GM18498 (cell line): ENCODE measurements around the gene IRAK1BP1.
"Not testable (repeated sequence)": the region's sequence is repeated elsewhere in the genome, so short reads cannot be mapped to it uniquely, and the experiment has no call there.

Source experiments
- ATAC-seq: cut with Tn5 transposase; IDR thresholded peaks from one replicate; pipeline ENCODE4 v1.9.1; 2021; ENCODE audit warnings: mild to moderate bottlenecking, moderate library complexity; ENCODE audit not compliant: unreplicated experiment

IRAK1BP1 gene

GRCh38 chr6:78883651-78884050 is 16.3 kb downstream of the IRAK1BP1 start:
- no peak for ATAC-seq

- not testable (repeated sequence) for ATAC-seq
Observed at GRCh38 chr6:78889901-78890300, 22.6 kb downstream of the IRAK1BP1 start.

GRCh38 chr6:78896227-78896626 is 28.9 kb downstream of the IRAK1BP1 start:
- no peak for ATAC-seq

- no peak for ATAC-seq
Observed at GRCh38 chr6:78908621-78909020, 41.3 kb downstream of the IRAK1BP1 start.

GRCh38 chr6:78909391-78909790 is 42.0 kb downstream of the IRAK1BP1 start:
- peak; percentile 40 for ATAC-seq

GRCh38 chr6:78910010-78910409 is 42.7 kb downstream of the IRAK1BP1 start:
- ATAC-seq: no peak

- ATAC-seq: peak; percentile 75
Observed at GRCh38 chr6:78910591-78911171, 43.3 kb downstream of the IRAK1BP1 start.

- ATAC-seq: no peak
Observed at GRCh38 chr6:78911218-78911940, 44.0 kb downstream of the IRAK1BP1 start.

GRCh38 chr6:78916411-78916810 is 49.1 kb downstream of the IRAK1BP1 start:
- ATAC-seq: no peak

- ATAC-seq: no peak
Observed at GRCh38 chr6:78917788-78918187, 50.4 kb downstream of the IRAK1BP1 start.

- ATAC-seq: not testable (repeated sequence)
Observed at GRCh38 chr6:78921168-78921567, 53.8 kb downstream of the IRAK1BP1 start.

- no peak for ATAC-seq
Observed at GRCh38 chr6:78925317-78925716, 58.0 kb downstream of the IRAK1BP1 start.

- ATAC-seq: no peak
Observed at GRCh38 chr6:78935553-78935952, 68.2 kb downstream of the IRAK1BP1 start.

- ATAC-seq: no peak
Observed at GRCh38 chr6:78936515-78936914, 69.2 kb downstream of the IRAK1BP1 start.

- no peak for ATAC-seq
Observed at GRCh38 chr6:78942446-78942845, 75.1 kb downstream of the IRAK1BP1 start.

- no peak for ATAC-seq
Observed at GRCh38 chr6:78947529-78947928, 80.2 kb downstream of the IRAK1BP1 start.

GRCh38 chr6:78947962-78948361 is 80.6 kb downstream of the IRAK1BP1 start:
- no peak for ATAC-seq

- no peak for ATAC-seq
Observed at GRCh38 chr6:78948785-78949184, 81.4 kb downstream of the IRAK1BP1 start.

GRCh38 chr6:78952362-78952761 is 85.0 kb downstream of the IRAK1BP1 start:
- ATAC-seq: no peak
